GM12878 (cell line): Measurements from ENCODE around the gene CNNM2. TPM values are rescaled to one million over a fixed set of nuclear protein-coding genes. Genes with fewer than 3 reads are reported as not detected.

ENCODE experiments used
- ATAC-seq: fragments of 200-7000 bp; cut with Tn5 transposase; 3 replicates; pipeline ENCODE4 v1.9.1; 2020; ENCODE audit warnings: mild to moderate bottlenecking, moderate library complexity
- BruUV-seq: library from RNA; stranded (reverse); fragments of 400-500 nt; replicated peaks from 2 replicates; lab custom pipeline; 2021; lab: Mats Ljungman, UMichigan
- CTCF ChIA-PET: fragments of 300-600 bp; sonication (Branson Sonifier 250); formaldehyde crosslinking; extraction: SDS; loops from one replicate; lab custom pipeline; 2021; ENCODE audit warnings: inconsistent platforms; lab: Yijun Ruan, JAX
- POLR2A ChIA-PET: fragments of 350-600 bp; formaldehyde crosslinking; extraction: SDS; loops from one replicate; lab custom pipeline; 2021; ENCODE audit warnings: inconsistent platforms; lab: Charles Lee
- RAD21 ChIA-PET: fragments of 300-600 bp; sonication (Branson Sonifier 250); formaldehyde crosslinking; loops from one replicate; lab custom pipeline; 2023; ENCODE audit warnings: antibody characterized with exemption; ENCODE audit not compliant: unreplicated experiment; lab: Charles Lee
- SMC1A ChIA-PET: fragments of 300-600 bp; sonication (Branson Sonifier 250); formaldehyde crosslinking; loops from one replicate; lab custom pipeline; 2023; ENCODE audit not compliant: unreplicated experiment, uncharacterized antibody; lab: Charles Lee
- DNase-seq: peaks from one replicate; pipeline ENCODE4 v3.0.0-alpha.2; 2011; ENCODE audit warnings: low read depth, low spot score
- FAIRE-seq: peaks from 3 replicates; lab custom pipeline; 2011; peaks lifted over from hg19 to GRCh38; lab: Jason Lieb, UNC
- H2AFZ ChIP-seq: 2 replicates; pipeline ENCODE4 v1.6.0; 2011; ENCODE audit warnings: low read depth, low read length, control low read depth; ENCODE audit not compliant: control insufficient read depth
- H3K27ac ChIP-seq: 2 replicates; pipeline ENCODE4 v1.5.1; 2011; ENCODE audit warnings: control low read depth; ENCODE audit not compliant: control insufficient read depth, insufficient read depth
- H3K27me3 ChIP-seq, 2 experiments: replicated peaks in 1 of 2; 2 replicates each; pipeline versions ENCODE4 v1.6.0 to v1.6.1; 2011; ENCODE audit warnings: low read length in 1 of 2; ENCODE audit not compliant: control insufficient read depth in 2 of 2, insufficient read depth in 2 of 2
- H3K36me3 ChIP-seq, 2 experiments: 2 replicates each; pipeline ENCODE4 v1.5.1; 2011; ENCODE audit warnings: low read length in 1 of 2; ENCODE audit not compliant: control insufficient read depth in 2 of 2, insufficient read depth in 2 of 2
- H3K4me1 ChIP-seq: 2 replicates; pipeline ENCODE4 v1.6.1; 2011; ENCODE audit warnings: mild to moderate bottlenecking, low read length, moderate library complexity, mixed read lengths; ENCODE audit not compliant: control insufficient read depth, insufficient read depth
- H3K4me2 ChIP-seq: 2 replicates; pipeline ENCODE4 v1.6.0; 2011; ENCODE audit warnings: control low read depth; ENCODE audit not compliant: control insufficient read depth, insufficient read depth
- H3K4me3 ChIP-seq: fragments of 200-600 bp; sonication (generic); 2 replicates; pipeline ENCODE4 v1.5.1; 2016
- H3K79me2 ChIP-seq: 2 replicates; pipeline ENCODE4 v1.6.0; 2011; ENCODE audit warnings: low read length; ENCODE audit not compliant: control insufficient read depth, insufficient read depth
- H3K9ac ChIP-seq: 2 replicates; pipeline ENCODE4 v1.8.0; 2011; ENCODE audit warnings: low read length, control low read depth, mixed read lengths; ENCODE audit not compliant: control insufficient read depth, insufficient read depth
- H3K9me3 ChIP-seq: replicated peaks from 3 replicates; pipeline ENCODE4 v1.5.1; 2011; ENCODE audit warnings: mild to moderate bottlenecking, low read length; ENCODE audit not compliant: control insufficient read depth, insufficient read depth
- H4K20me1 ChIP-seq: 2 replicates; pipeline ENCODE4 v1.6.0; 2011; ENCODE audit not compliant: control insufficient read depth, insufficient read depth
- CUX1 ChIP-seq: IDR thresholded peaks from 2 replicates; pipeline ENCODE4 v1.6.1; 2012; ENCODE audit warnings: improper control_type of control experiment, low read depth, low read length; ENCODE audit not compliant: insufficient replicate concordance
- EZH2 ChIP-seq: IDR thresholded peaks from 2 replicates; pipeline ENCODE4 v1.6.1; 2012; ENCODE audit warnings: low read depth, mild to moderate bottlenecking, control low read depth, inconsistent platforms, low read length, borderline replicate concordance; ENCODE audit not compliant: control insufficient read depth
- GABPA ChIP-seq: IDR thresholded peaks from 2 replicates; pipeline ENCODE4 v1.6.1; 2014; ENCODE audit warnings: antibody characterized with exemption, low read depth, mild to moderate bottlenecking, inconsistent platforms
- HCFC1 ChIP-seq: fragments of 150-350 bp; IDR thresholded peaks from 2 replicates; pipeline ENCODE4 v1.6.1; 2014; ENCODE audit warnings: low read length
- HSF1 ChIP-seq: fragments of 150-350 bp; IDR thresholded peaks from 2 replicates; pipeline ENCODE4 v1.6.1; 2014; ENCODE audit warnings: mild to moderate bottlenecking, low read depth, low read length
- KDM1A ChIP-seq: fragments of 200-600 bp; sonication (generic); IDR thresholded peaks from 2 replicates; pipeline ENCODE4 v1.6.1; 2016; ENCODE audit warnings: borderline replicate concordance
- KLF5 ChIP-seq: fragments of 450-650 bp; IDR thresholded peaks from 2 replicates; pipeline ENCODE4 v1.6.1; 2014; ENCODE audit warnings: mild to moderate bottlenecking; ENCODE audit not compliant: partially characterized antibody
- NFYA ChIP-seq: IDR thresholded peaks from 2 replicates; pipeline ENCODE4 v1.6.1; 2011; ENCODE audit warnings: low read depth, mild to moderate bottlenecking, low read length, improper control_type of control experiment, borderline replicate concordance
- NKRF ChIP-seq: fragments of 450-650 bp; conservative IDR thresholded peaks from 2 replicates; pipeline ENCODE4 v1.6.1; 2017; ENCODE audit warnings: mild to moderate bottlenecking, moderate library complexity
- PAX8 ChIP-seq: fragments of 450-650 bp; IDR thresholded peaks from 2 replicates; pipeline ENCODE4 v1.6.1; 2017; ENCODE audit warnings: mild to moderate bottlenecking, moderate library complexity
- PKNOX1 ChIP-seq: fragments of 450-650 bp; IDR thresholded peaks from 2 replicates; pipeline ENCODE4 v1.6.1; 2016; ENCODE audit warnings: mild to moderate bottlenecking
- POLR2A ChIP-seq: IDR thresholded peaks from 2 replicates; pipeline ENCODE4 v1.6.1; 2011; ENCODE audit warnings: low read depth, mild to moderate bottlenecking, low read length
- SIN3A ChIP-seq: IDR thresholded peaks from 2 replicates; pipeline ENCODE4 v1.6.1; 2012; ENCODE audit warnings: low read depth, low read length, improper control_type of control experiment
- SREBF1 ChIP-seq: IDR thresholded peaks from 2 replicates; pipeline ENCODE4 v1.6.1; 2012; ENCODE audit warnings: mild to moderate bottlenecking, low read length
- TAF1 ChIP-seq: IDR thresholded peaks from 2 replicates; pipeline ENCODE4 v1.6.1; 2011; ENCODE audit warnings: mild to moderate bottlenecking, low read depth, low read length, borderline replicate concordance
- WRNIP1 ChIP-seq: IDR thresholded peaks from 2 replicates; pipeline ENCODE4 v1.6.1; 2011; ENCODE audit warnings: low read depth, low read length, improper control_type of control experiment, borderline replicate concordance
- YBX1 ChIP-seq: fragments of 450-650 bp; IDR thresholded peaks from 2 replicates; pipeline ENCODE4 v1.6.1; 2016; ENCODE audit warnings: antibody characterized with exemption
- WGBS: methylation state at CpG from one replicate; pipeline ENCODE4 v1.1.6; 2016; ENCODE audit warnings: low lambda C conversion rate; ENCODE audit not compliant: insufficient replicate concordance, insufficient coverage; ENCODE audit errors: missing lambda C conversion rate; 5-methylcytosine and 5-hydroxymethylcytosine counted together
- in situ Hi-C: fragments of 300-500 bp; cut with MboI; formaldehyde crosslinking; loops from 9 replicates; pipeline ENCODE4 v1.14.3; 2018; ENCODE audit warnings: mixed read lengths
- intact Hi-C: fragments of 100-400 bp; cut with micrococcal nuclease; formaldehyde crosslinking; loops from one replicate; pipeline ENCODE4 v1.14.2; 2022; ENCODE audit not compliant: unreplicated experiment
- polyA plus RNA-seq, 11 experiments: library from polyadenylated mRNA; depleted of rRNA in 4 of 11; unstranded in 6 of 11; stranded (reverse) in 5 of 11; fragments of >200 nt; fragmentation: Nextera tagmentation in 4 of 11; fragmentation: Illumina TruSeq in 1 of 11; extraction: Ambion mirVana in 4 of 11; extraction: Trizol in 1 of 11; gene quantifications; 1 replicate in 1 of 11; 2 replicates in 10 of 11; pipeline versions ENCODE4 v1.2.1 to v1.2.3, GENCODE V29; 2011 to 2016; ENCODE audit warnings: inconsistent platforms in 2 of 11, missing spikeins in 2 of 11, low read depth in 1 of 11
- total RNA-seq, 4 experiments: library from RNA; depleted of rRNA in 3 of 4; stranded (reverse); fragments of >200 nt in 3 of 4; fragmentation: Illumina TruSeq in 1 of 4; extraction: Trizol in 1 of 4; gene quantifications; 2 replicates each; pipeline versions ENCODE4 v1.2.1 to v1.2.3, GENCODE V29; 2013 to 2021

Gene CNNM2
- total and polyA plus RNA-seq, 10 of the 15 experiments (the other 5 are each of a cell fraction or from before 2014, with no cell fraction given), result 0.18 to 7.3 (median 2.5) TPM

GRCh38 chr10:102984086-102984485 is 66.0 kb downstream of the CNNM2 start:
- no peak overlapping the region for H2AFZ ChIP-seq
- BruUV-seq, result no TSS peak
- TF ChIP-seq PKNOX1 (no peak), GABPA (no peak), SIN3A (no peak), KLF5 (no peak), POLR2A (no peak), NKRF (no peak), EZH2 (no peak), SREBF1 (no peak), TAF1 (no peak), WRNIP1 (no peak), CUX1 (no peak), NFYA (no peak), KDM1A (no peak), PAX8 (no peak), HSF1 (no peak), YBX1 (no peak), HCFC1 (no peak)

More at GRCh38 chr10:102984086-102984485, 66.0 kb downstream of the CNNM2 start:
- FAIRE-seq (no peak), ATAC-seq (no peak), DNase-seq (no peak)
- RAD21 ChIA-PET, result no interaction called here
- Histone ChIP-seq H3K9ac (no peak overlapping the region), H3K4me3 (no peak overlapping the region), H3K27ac (no peak overlapping the region), H4K20me1 (no peaks in the 10 kb centered on the region), H3K79me2 (no peaks in the 10 kb centered on the region), H3K4me2 (no peak overlapping the region), H3K27me3 (no peaks in the 10 kb centered on the region), H3K36me3 (no peaks in the 10 kb centered on the region), H3K4me1 (no peaks in the 10 kb centered on the region), H3K9me3 (no peaks in the 10 kb centered on the region)
- CTCF ChIA-PET, result interaction anchor here (0.5 kb wide), 1 partner anchor 416 kb away, joined by 5 read pairs; no protein-coding TSS in a partner anchor
- in situ Hi-C loops, result no loop called here
- POLR2A ChIA-PET, result no interaction called here
- SMC1A ChIA-PET, result no interaction called here
- intact Hi-C loops, result no loop called here
- WGBS, result 100% methylated on average over 1 of the region's 1 CpG
